22Rv1 (cell line): ENCODE measurements around the gene C3AR1.

Experiments used
- CTCF ChIP-seq: fragments of 450-650 bp; IDR thresholded peaks from 2 replicates; pipeline ENCODE4 v1.5.1; 2017; ENCODE audit warnings: mild to moderate bottlenecking
- ZFX ChIP-seq: fragments of 450-650 bp; IDR thresholded peaks from 2 replicates; pipeline ENCODE4 v1.6.1; 2017; ENCODE audit warnings: antibody characterized with exemption, borderline replicate concordance

GRCh38 chr12:8057306-8057705 is 8.9 kb downstream of the C3AR1 start:
- TF ChIP-seq CTCF (no peak), ZFX (no peak)
